A549 (cell line): ENCODE results near the gene SUSD1.

Source experiments
- CHD4 ChIP-seq: fragments of 200-600 bp; sonication (generic); IDR thresholded peaks from 2 replicates; pipeline ENCODE4 v1.6.1; 2016; ENCODE audit warnings: antibody characterized with exemption, mild to moderate bottlenecking, borderline replicate concordance
- EP300 ChIP-seq, 2 experiments: fragments of >200 bp; sonication (Bioruptor Twin); formaldehyde crosslinking; IDR thresholded peaks; 2 replicates in 1 of 2; 3 replicates in 1 of 2; pipeline ENCODE4 v1.6.1; 2016 to 2017
- KDM5A ChIP-seq: fragments of 200-600 bp; sonication (generic); IDR thresholded peaks from 2 replicates; pipeline ENCODE4 v1.6.1; 2016; ENCODE audit warnings: antibody characterized with exemption, mild to moderate bottlenecking
- MAX ChIP-seq: IDR thresholded peaks from 2 replicates; pipeline ENCODE4 v1.6.1; 2012
- ZFP36 ChIP-seq: fragments of 450-650 bp; IDR thresholded peaks from 2 replicates; pipeline ENCODE4 v1.6.1; 2014; ENCODE audit warnings: borderline replicate concordance; ENCODE audit not compliant: partially characterized antibody
- TF ChIP-seq, protein P1 (sequence below): fragments of >200 bp; sonication (Bioruptor Twin); formaldehyde crosslinking; IDR thresholded peaks from 3 replicates; pipeline ENCODE4 v1.5.1; 2016
- TF ChIP-seq, protein P2 (sequence below): fragments of 450-650 bp; IDR thresholded peaks from 2 replicates; pipeline ENCODE4 v1.6.1; 2014; ENCODE audit warnings: antibody characterized with exemption
- TF ChIP-seq, protein P3 (sequence below): fragments of 150-350 bp; IDR thresholded peaks from 2 replicates; pipeline ENCODE4 v1.6.1; 2014; ENCODE audit warnings: low read depth, mild to moderate bottlenecking, low read length

- no peak for TF ChIP-seq KDM5A
- TF ChIP-seq EP300 (IDR thresholded peaks at IDR 0.05), result no peak
- TF ChIP-seq, protein P1, sequence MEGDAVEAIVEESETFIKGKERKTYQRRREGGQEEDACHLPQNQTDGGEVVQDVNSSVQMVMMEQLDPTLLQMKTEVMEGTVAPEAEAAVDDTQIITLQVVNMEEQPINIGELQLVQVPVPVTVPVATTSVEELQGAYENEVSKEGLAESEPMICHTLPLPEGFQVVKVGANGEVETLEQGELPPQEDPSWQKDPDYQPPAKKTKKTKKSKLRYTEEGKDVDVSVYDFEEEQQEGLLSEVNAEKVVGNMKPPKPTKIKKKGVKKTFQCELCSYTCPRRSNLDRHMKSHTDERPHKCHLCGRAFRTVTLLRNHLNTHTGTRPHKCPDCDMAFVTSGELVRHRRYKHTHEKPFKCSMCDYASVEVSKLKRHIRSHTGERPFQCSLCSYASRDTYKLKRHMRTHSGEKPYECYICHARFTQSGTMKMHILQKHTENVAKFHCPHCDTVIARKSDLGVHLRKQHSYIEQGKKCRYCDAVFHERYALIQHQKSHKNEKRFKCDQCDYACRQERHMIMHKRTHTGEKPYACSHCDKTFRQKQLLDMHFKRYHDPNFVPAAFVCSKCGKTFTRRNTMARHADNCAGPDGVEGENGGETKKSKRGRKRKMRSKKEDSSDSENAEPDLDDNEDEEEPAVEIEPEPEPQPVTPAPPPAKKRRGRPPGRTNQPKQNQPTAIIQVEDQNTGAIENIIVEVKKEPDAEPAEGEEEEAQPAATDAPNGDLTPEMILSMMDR, result no peak
- no peak for TF ChIP-seq ZFP36
- TF ChIP-seq CHD4, result no peak
- TF ChIP-seq, protein P2, sequence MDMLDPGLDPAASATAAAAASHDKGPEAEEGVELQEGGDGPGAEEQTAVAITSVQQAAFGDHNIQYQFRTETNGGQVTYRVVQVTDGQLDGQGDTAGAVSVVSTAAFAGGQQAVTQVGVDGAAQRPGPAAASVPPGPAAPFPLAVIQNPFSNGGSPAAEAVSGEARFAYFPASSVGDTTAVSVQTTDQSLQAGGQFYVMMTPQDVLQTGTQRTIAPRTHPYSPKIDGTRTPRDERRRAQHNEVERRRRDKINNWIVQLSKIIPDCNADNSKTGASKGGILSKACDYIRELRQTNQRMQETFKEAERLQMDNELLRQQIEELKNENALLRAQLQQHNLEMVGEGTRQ, result no peak
- TF ChIP-seq MAX, result no peak
- TF ChIP-seq, protein P3, sequence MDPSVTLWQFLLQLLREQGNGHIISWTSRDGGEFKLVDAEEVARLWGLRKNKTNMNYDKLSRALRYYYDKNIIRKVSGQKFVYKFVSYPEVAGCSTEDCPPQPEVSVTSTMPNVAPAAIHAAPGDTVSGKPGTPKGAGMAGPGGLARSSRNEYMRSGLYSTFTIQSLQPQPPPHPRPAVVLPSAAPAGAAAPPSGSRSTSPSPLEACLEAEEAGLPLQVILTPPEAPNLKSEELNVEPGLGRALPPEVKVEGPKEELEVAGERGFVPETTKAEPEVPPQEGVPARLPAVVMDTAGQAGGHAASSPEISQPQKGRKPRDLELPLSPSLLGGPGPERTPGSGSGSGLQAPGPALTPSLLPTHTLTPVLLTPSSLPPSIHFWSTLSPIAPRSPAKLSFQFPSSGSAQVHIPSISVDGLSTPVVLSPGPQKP, result no peak
Observed at GRCh38 chr9:112120439-112120925, 54.6 kb downstream of the SUSD1 start.
